IgD-negative memory B cell (primary cell): ENCODE results near the gene SLC10A6. TPM values are rescaled to one million over a fixed set of nuclear protein-coding genes. Genes with fewer than 3 reads are reported as not detected.

Source experiments
- H3K27ac Mint-ChIP-seq, 3 donors: one replicate each; pipeline ENCODE4 v1.8.0; 2020 to 2022; ENCODE audit warnings: mild to moderate bottlenecking in 3 of 3, mixed read lengths in 3 of 3, moderate library complexity in 1 of 3
- H3K27me3 Mint-ChIP-seq: one replicate; pipeline ENCODE4 v1.8.0; 2021; ENCODE audit warnings: mixed read lengths
- H3K36me3 Mint-ChIP-seq: one replicate; pipeline ENCODE4 v1.8.0; 2020; ENCODE audit warnings: mild to moderate bottlenecking, mixed read lengths
- H3K4me1 Mint-ChIP-seq, 3 donors: one replicate each; pipeline ENCODE4 v1.8.0; 2020 to 2022; ENCODE audit warnings: mixed read lengths in 3 of 3, mild to moderate bottlenecking in 1 of 3
- H3K4me3 Mint-ChIP-seq, 4 donors: one replicate each; pipeline ENCODE4 v1.8.0; 2020 to 2022; ENCODE audit warnings: mild to moderate bottlenecking in 4 of 4, mixed read lengths in 4 of 4, moderate library complexity in 3 of 4
- H3K9me3 Mint-ChIP-seq, 3 donors: one replicate each; pipeline ENCODE4 v1.8.0; 2020 to 2021; ENCODE audit warnings: mixed read lengths in 3 of 3, mild to moderate bottlenecking in 1 of 3
- polyA plus RNA-seq: library from polyadenylated mRNA; unstranded; fragments of 300-500 nt; fragmentation: Illumina TruSeq; gene quantifications from one replicate; pipeline ENCODE4 v1.2.3, GENCODE V29; 2021

SLC10A6 gene
- polyA plus RNA-seq, 1 donor from 2014 or later, result not detected

GRCh38 chr4:86872135-86872534, 23.0 kb upstream of the SLC10A6 start:
- Mint-ChIP-seq H3K36me3 (no peaks in the 10 kb centered on the region), H3K27me3 (peaks cover 2% of the 10 kb centered on the region), H3K27ac (no peak overlapping the region), H3K4me3 (no peak overlapping the region), H3K4me1 (peaks cover 3 to 7% (median 4%) of the 10 kb centered on the region in 3 donors), H3K9me3 (peaks cover 0 to under 1% (median 0%) of the 10 kb centered on the region in 3 donors)

DNA sequence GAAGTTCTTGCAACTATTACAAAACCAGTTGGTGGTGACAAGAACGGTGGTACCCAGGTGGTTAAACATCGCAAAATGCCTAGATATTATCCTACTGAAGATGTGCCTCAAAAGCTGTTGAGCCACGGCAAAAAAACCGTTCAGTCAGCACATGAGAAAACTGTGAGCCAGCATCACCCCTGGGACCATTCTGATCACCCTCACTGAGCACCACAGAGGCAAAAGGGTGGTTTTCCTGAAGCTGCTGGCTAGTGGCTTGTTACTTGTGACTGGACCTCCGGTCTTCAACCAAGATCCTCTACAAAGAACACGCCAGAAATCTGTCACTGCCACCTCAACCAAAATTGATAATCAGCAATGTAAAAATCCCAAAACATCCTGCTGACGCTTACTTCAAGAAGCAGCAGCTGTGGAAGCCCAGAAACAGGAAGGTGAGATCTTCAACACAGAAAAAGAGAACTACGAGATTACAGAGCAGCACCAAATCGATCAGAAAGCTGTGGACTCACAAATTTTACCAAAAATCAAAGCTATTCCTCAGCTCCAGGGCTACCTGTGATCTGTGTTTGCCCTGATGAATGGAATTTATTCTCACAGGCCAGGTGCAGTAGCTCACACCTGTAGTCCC, 21.4 kb upstream of the SLC10A6 start:
- H3K36me3 Mint-ChIP-seq, result peaks cover 1% of the 10 kb centered on the region
- H3K27me3 Mint-ChIP-seq, result peaks cover 2% of the 10 kb centered on the region
- no peak overlapping the region for H3K27ac Mint-ChIP-seq
- H3K4me1 Mint-ChIP-seq, result peaks cover 3 to 7% (median 4%) of the 10 kb centered on the region in 3 donors
- H3K9me3 Mint-ChIP-seq, result peaks cover 0 to 2% (median 0%) of the 10 kb centered on the region in 3 donors
- peak overlapping the region in 1 of 4 donors; percentile 90 for H3K4me3 Mint-ChIP-seq

GRCh38 chr4:86857341-86858052, 8.3 kb upstream of the SLC10A6 start:
- H3K27me3 Mint-ChIP-seq, result no peaks in the 10 kb centered on the region
- peak overlapping the region in 1 of 3 donors; percentile 67 for H3K27ac Mint-ChIP-seq
- H3K4me1 Mint-ChIP-seq, result no peaks in the 10 kb centered on the region
- peaks cover 2% of the 10 kb centered on the region for H3K36me3 Mint-ChIP-seq
- H3K9me3 Mint-ChIP-seq, result peaks cover 0 to 2% (median 0%) of the 10 kb centered on the region in 3 donors
- H3K4me3 Mint-ChIP-seq, result no peak overlapping the region

DNA sequence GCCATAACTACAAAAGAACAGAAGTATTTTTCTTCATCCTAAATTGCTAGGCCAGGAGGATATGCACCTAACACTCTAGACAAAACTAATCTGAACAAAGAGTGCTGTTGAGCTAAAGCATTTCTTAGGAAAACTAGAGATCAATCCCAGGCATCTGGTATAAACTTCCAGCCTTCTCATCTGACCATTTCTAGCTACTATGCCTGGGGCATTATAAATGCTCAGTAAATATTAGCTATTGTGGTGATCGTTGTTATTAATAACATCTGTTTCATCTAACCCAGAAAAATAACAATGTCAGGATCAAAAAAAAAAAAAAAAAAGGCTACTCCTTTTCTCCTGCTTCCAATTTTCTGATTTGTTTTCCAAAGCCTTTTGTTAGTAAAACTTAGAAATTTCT, 7.7 kb upstream of the SLC10A6 start:
- Mint-ChIP-seq H3K27me3 (no peaks in the 10 kb centered on the region), H3K4me1 (no peaks in the 10 kb centered on the region), H3K27ac (no peak overlapping the region), H3K36me3 (peaks cover 2% of the 10 kb centered on the region), H3K4me3 (no peak overlapping the region), H3K9me3 (peaks cover 0 to 2% (median 0%) of the 10 kb centered on the region in 3 donors)

DNA sequence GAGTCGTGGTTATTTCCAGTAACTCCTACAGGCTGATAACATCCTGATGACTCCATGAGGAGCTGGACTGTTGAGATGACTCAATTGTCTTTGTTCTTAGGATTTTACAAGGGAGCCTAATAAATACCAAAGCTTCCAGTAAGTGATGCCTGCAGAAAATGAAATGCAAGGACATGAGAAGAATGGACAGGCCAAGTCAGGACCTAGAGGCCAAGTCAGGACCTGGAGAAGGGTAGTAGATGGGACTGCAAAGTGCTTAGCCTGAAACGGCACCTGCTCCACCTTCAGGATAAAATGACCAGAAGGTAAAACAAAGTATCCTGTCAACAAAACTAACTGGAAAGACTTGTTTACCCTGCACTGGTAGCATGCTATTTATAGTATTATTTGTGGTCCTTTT, 6.4 kb upstream of the SLC10A6 start:
- no peaks in the 10 kb centered on the region for H3K27me3 Mint-ChIP-seq

GRCh38 chr4:86853209-86853608, 4.0 kb upstream of the SLC10A6 start:
- Mint-ChIP-seq H3K4me1 (peaks cover 0 to 1% (median 0%) of the 10 kb centered on the region in 3 donors), H3K4me3 (no peak overlapping the region), H3K9me3 (peaks cover 0 to 7% (median 0%) of the 10 kb centered on the region in 3 donors), H3K36me3 (peaks cover 3% of the 10 kb centered on the region), H3K27ac (no peak overlapping the region), H3K27me3 (peaks cover 2% of the 10 kb centered on the region)

More for the DNA sequence above, 6.4 kb upstream of the SLC10A6 start:
- Mint-ChIP-seq H3K36me3 (peaks cover 2% of the 10 kb centered on the region), H3K4me1 (peaks cover 0 to 1% (median 0%) of the 10 kb centered on the region in 3 donors), H3K9me3 (no peaks in the 10 kb centered on the region), H3K27ac (no peak overlapping the region), H3K4me3 (no peak overlapping the region)

GRCh38 chr4:86848136-86848535, 1.0 kb downstream of the SLC10A6 start:
- peaks cover 0 to 7% (median 0%) of the 10 kb centered on the region in 3 donors for H3K9me3 Mint-ChIP-seq

DNA sequence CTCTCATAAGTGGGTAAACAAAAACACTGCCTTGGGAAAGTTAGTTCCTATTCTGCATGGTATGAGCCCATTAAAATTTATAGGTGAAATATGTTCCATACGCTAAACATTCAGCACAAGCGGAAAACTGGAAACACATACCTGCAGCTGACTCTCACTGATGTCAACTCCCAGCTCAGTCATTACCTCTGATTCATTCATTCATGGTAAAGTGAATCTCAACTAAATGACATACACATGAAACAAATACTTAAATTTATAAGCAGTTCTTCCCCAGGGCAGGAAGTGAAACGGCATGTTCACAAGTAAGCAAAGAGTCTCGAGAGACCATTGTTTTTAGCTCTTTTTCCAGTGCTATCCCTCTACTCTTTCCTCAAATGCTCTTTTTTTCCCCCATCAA, 1.6 kb downstream of the SLC10A6 start:
- peaks cover 2% of the 10 kb centered on the region for H3K36me3 Mint-ChIP-seq
- H3K4me1 Mint-ChIP-seq, result peaks cover 0 to 1% (median 0%) of the 10 kb centered on the region in 3 donors
- peaks cover 2% of the 10 kb centered on the region for H3K27me3 Mint-ChIP-seq
- H3K9me3 Mint-ChIP-seq, result peaks cover 0 to 7% (median 0%) of the 10 kb centered on the region in 3 donors
- H3K27ac Mint-ChIP-seq, result no peak overlapping the region
- H3K4me3 Mint-ChIP-seq, result no peak overlapping the region

More at GRCh38 chr4:86848136-86848535, 1.0 kb downstream of the SLC10A6 start:
- no peak overlapping the region for H3K27ac Mint-ChIP-seq
- H3K4me1 Mint-ChIP-seq, result peaks cover 0 to 1% (median 0%) of the 10 kb centered on the region in 3 donors
- H3K4me3 Mint-ChIP-seq, result no peak overlapping the region
- peaks cover 2% of the 10 kb centered on the region for H3K36me3 Mint-ChIP-seq
- H3K27me3 Mint-ChIP-seq, result peaks cover 2% of the 10 kb centered on the region

DNA sequence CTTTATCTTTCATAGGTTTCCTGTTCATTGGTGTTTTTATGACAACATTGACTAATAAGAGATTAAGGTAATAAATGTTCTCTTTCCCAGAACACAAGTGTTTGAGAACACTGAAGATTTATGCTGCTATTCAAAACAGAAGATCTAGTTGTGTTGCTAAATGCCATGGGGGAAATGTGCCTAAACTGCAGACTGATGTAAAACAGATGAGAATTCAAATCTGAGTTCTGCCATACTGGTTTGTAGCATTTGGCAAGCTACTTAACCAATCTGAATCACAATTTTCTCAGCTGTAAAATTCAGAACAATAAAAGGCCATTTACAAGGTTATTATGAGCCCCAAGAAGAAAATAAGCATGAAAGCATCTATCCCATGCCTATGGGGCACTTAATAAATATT, 2.3 kb downstream of the SLC10A6 start:
- Mint-ChIP-seq H3K27ac (no peak overlapping the region), H3K36me3 (peaks cover 2% of the 10 kb centered on the region), H3K4me1 (peaks cover 0 to 1% (median 0%) of the 10 kb centered on the region in 3 donors), H3K27me3 (peaks cover 2% of the 10 kb centered on the region), H3K4me3 (no peak overlapping the region), H3K9me3 (peaks cover 0 to 7% (median 0%) of the 10 kb centered on the region in 3 donors)

GRCh38 chr4:86845593-86845992, 3.6 kb downstream of the SLC10A6 start:
- Mint-ChIP-seq H3K9me3 (peaks cover 0 to 7% (median 0%) of the 10 kb centered on the region in 3 donors), H3K36me3 (peaks cover 2% of the 10 kb centered on the region), H3K27ac (no peak overlapping the region), H3K4me1 (peaks cover 0 to under 1% (median 0%) of the 10 kb centered on the region in 3 donors), H3K27me3 (peaks cover 2% of the 10 kb centered on the region), H3K4me3 (no peak overlapping the region)

DNA sequence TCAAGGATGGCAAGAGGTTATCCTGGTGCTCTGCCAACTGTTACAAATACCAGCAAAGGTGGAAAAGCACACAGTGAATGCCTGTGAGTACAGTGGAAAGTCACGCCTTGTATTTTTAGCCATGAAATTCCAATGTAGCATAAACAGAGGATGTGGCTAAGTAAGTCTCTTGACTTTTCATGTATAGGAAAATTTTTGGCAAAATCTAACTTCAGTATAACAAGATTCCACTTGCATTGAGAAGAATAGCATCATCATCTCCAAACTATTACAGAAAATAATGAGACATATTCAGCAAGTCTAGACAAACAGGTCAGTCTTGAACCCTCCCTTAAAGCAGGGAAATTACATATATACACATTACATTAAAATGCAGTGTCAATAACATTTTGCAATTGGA, 7.9 kb downstream of the SLC10A6 start:
- no peak overlapping the region for H3K4me3 Mint-ChIP-seq

GRCh38 chr4:86840858-86841257, 8.3 kb downstream of the SLC10A6 start:
- H3K27ac Mint-ChIP-seq, result no peak overlapping the region
- no peaks in the 10 kb centered on the region for H3K9me3 Mint-ChIP-seq
- no peaks in the 10 kb centered on the region for H3K4me1 Mint-ChIP-seq
- no peaks in the 10 kb centered on the region for H3K27me3 Mint-ChIP-seq
- H3K4me3 Mint-ChIP-seq, result no peak overlapping the region
- no peaks in the 10 kb centered on the region for H3K36me3 Mint-ChIP-seq

More for the DNA sequence above, 7.9 kb downstream of the SLC10A6 start:
- Mint-ChIP-seq H3K9me3 (no peaks in the 10 kb centered on the region), H3K36me3 (no peaks in the 10 kb centered on the region), H3K4me1 (no peaks in the 10 kb centered on the region), H3K27ac (no peak overlapping the region), H3K27me3 (no peaks in the 10 kb centered on the region)

DNA sequence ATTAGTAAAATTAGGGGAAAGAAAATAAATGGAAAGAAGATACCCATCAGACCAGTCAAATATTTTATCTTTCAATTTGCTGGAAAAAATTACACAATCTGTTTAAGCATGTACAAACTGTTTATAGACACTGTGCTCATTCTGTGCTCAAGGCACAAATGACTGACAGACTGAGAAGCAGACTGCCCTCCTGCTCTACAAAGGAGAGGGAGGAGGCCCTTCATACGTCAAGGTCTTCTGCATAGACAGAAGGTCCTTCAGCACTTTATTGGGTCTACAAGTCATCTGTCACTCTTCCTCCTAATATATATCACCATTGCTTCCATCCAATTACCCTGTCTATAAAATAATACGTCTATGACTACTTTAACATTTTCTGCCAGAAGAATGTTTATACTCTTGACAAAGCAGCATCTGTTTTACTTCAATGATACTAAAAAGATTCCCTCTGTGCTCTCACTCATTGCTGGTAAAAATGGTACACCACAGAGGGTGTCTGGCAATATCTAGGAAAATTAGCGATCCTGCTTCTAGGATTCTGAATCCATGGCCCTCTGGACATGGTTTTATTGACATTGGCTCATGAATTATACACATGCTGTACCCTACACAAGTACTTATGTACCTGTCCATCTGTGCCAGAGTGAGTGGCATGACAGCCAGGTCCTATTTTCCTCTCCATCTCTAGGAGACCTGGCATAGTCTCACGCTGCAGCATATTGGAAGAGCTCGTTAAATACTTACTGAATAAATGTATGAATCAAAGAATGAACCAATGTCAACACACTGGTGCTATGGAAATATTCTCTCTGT, 11.3 kb downstream of the SLC10A6 start:
- Mint-ChIP-seq H3K4me3 (no peak overlapping the region), H3K36me3 (peaks cover 3% of the 10 kb centered on the region), H3K27me3 (peaks cover 3% of the 10 kb centered on the region), H3K4me1 (peaks cover 0 to 2% (median 0%) of the 10 kb centered on the region in 3 donors), H3K27ac (no peak overlapping the region), H3K9me3 (no peaks in the 10 kb centered on the region)

DNA sequence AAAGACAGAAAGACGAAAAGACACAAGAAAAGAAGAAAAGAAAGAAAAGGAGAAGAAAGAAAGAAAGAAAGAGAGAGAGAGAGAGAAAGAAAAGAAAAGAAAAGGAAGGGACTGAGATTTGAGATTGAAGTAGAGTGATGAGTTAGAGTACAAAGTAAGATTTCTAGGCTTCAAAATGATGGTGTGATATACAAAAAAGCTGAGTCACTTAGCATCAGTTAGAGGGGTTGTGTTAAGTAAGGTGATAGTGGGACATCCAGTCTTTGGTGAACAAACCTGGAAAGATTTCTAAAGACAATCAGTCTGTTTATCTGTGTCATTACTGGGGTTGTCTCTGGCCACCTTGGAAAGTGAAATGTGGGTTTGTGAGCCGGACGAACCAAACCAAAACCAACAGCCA, 13.5 kb downstream of the SLC10A6 start:
- no peaks in the 10 kb centered on the region for H3K9me3 Mint-ChIP-seq
- H3K27ac Mint-ChIP-seq, result no peak overlapping the region
- peaks cover 3% of the 10 kb centered on the region for H3K36me3 Mint-ChIP-seq
- peaks cover 0 to 2% (median 0%) of the 10 kb centered on the region in 3 donors for H3K4me1 Mint-ChIP-seq
- peaks cover 3% of the 10 kb centered on the region for H3K27me3 Mint-ChIP-seq
- no peak overlapping the region for H3K4me3 Mint-ChIP-seq

- Mint-ChIP-seq H3K27me3 (peaks cover 3% of the 10 kb centered on the region), H3K4me3 (no peak overlapping the region), H3K4me1 (peaks cover 0 to 2% (median 0%) of the 10 kb centered on the region in 3 donors), H3K27ac (no peak overlapping the region), H3K9me3 (no peaks in the 10 kb centered on the region), H3K36me3 (peaks cover 3% of the 10 kb centered on the region)
Observed at GRCh38 chr4:86834901-86835300, 14.3 kb downstream of the SLC10A6 start.
